ENCODE results near the gene TSPEAR. TPM values are rescaled to one million over a fixed set of nuclear protein-coding genes. Genes with fewer than 3 reads are reported as not detected.

The TSPEAR gene
- total RNA-seq, 2 donors from 2014 or later = 1.5 to 6.0 TPM

GRCh38 chr21:44752671-44753235 lies 41.4 kb upstream of the TSPEAR start:
- Mint-ChIP-seq H3K36me3 (ENCODE audit: low read depth) (no peaks in the 10 kb centered on the region), H3K9me3 (peaks cover 9% of the 10 kb centered on the region), H3K27me3 (ENCODE audit: insufficient read depth) (peaks cover 20% of the 10 kb centered on the region), H3K27ac (no peak overlapping the region), H3K4me1 (peaks cover 18% of the 10 kb centered on the region), H3K4me3 (no peak overlapping the region)
- no peaks in the 10 kb centered on the region for H3K36me3 ChIP-seq (ENCODE audit: control insufficient read depth, insufficient read depth, low read length)
- no peak overlapping the region for H3K4me3 ChIP-seq (ENCODE audit: low read length)
- H3K27me3 ChIP-seq (ENCODE audit: control insufficient read depth, insufficient read depth, low read length, poor library complexity, severe bottlenecking) = no peaks in the 10 kb centered on the region
- no peaks in the 10 kb centered on the region for H3K4me1 ChIP-seq (ENCODE audit: control insufficient read depth, insufficient read depth, low read length)
- H3K27ac ChIP-seq (ENCODE audit: low read depth, low read length) = no peak overlapping the region
- no peaks in the 10 kb centered on the region for H3K9me3 ChIP-seq (ENCODE audit: control insufficient read depth, low read length)
- DNase-seq = no peak
- TF ChIP-seq CTCF (conservative IDR thresholded peaks at IDR 0.05) = peak; percentile 45
- H3K9ac ChIP-seq (ENCODE audit: extremely low read depth, low read length, poor library complexity, severe bottlenecking) = no peak overlapping the region
- WGBS, 2 experiments (ENCODE audit: insufficient coverage in 1 of 2, insufficient read length in 1 of 2) = 85 to 90% methylated on average over 5 to 11 of the region's 11 CpGs

GRCh38 chr21:44751799-44752636 lies 40.6 kb upstream of the TSPEAR start:
- H3K27ac ChIP-seq (ENCODE audit: low read depth, low read length) = no peak overlapping the region
- no peak overlapping the region for H3K4me3 ChIP-seq (ENCODE audit: low read length)
- no peaks in the 10 kb centered on the region for H3K9me3 ChIP-seq (ENCODE audit: control insufficient read depth, low read length)
- WGBS, 2 experiments (ENCODE audit: insufficient coverage in 1 of 2, insufficient read length in 1 of 2) = 89 to 96% methylated on average over 5 to 32 of the region's 34 CpGs
- no peaks in the 10 kb centered on the region for H3K36me3 ChIP-seq (ENCODE audit: control insufficient read depth, insufficient read depth, low read length)
- H3K27ac Mint-ChIP-seq = no peak overlapping the region
- peaks cover 18% of the 10 kb centered on the region for H3K4me1 Mint-ChIP-seq
- peaks cover 27% of the 10 kb centered on the region for H3K27me3 Mint-ChIP-seq (ENCODE audit: insufficient read depth)
- TF ChIP-seq CTCF (conservative IDR thresholded peaks at IDR 0.05) = no peak
- H3K4me1 ChIP-seq (ENCODE audit: control insufficient read depth, insufficient read depth, low read length) = no peaks in the 10 kb centered on the region
- H3K27me3 ChIP-seq (ENCODE audit: control insufficient read depth, insufficient read depth, low read length, poor library complexity, severe bottlenecking) = no peaks in the 10 kb centered on the region
- H3K4me3 Mint-ChIP-seq = no peak overlapping the region
- no peaks in the 10 kb centered on the region for H3K36me3 Mint-ChIP-seq (ENCODE audit: low read depth)
- no peak for DNase-seq
- H3K9ac ChIP-seq (ENCODE audit: extremely low read depth, low read length, poor library complexity, severe bottlenecking) = no peak overlapping the region
- H3K9me3 Mint-ChIP-seq = peaks cover 15% of the 10 kb centered on the region

GRCh38 chr21:44751186-44751798 lies 39.9 kb upstream of the TSPEAR start:
- H3K4me3 Mint-ChIP-seq = no peak overlapping the region
- DNase-seq = no peak
- Histone ChIP-seq H3K36me3 (ENCODE audit: control insufficient read depth, insufficient read depth, low read length) (no peaks in the 10 kb centered on the region), H3K27me3 (ENCODE audit: control insufficient read depth, insufficient read depth, low read length, poor library complexity, severe bottlenecking) (no peaks in the 10 kb centered on the region), H3K9ac (ENCODE audit: extremely low read depth, low read length, poor library complexity, severe bottlenecking) (no peak overlapping the region), H3K9me3 (ENCODE audit: control insufficient read depth, low read length) (no peaks in the 10 kb centered on the region), H3K4me1 (ENCODE audit: control insufficient read depth, insufficient read depth, low read length) (no peaks in the 10 kb centered on the region), H3K27ac (ENCODE audit: low read depth, low read length) (no peak overlapping the region), H3K4me3 (ENCODE audit: low read length) (no peak overlapping the region)
- no peaks in the 10 kb centered on the region for H3K36me3 Mint-ChIP-seq (ENCODE audit: low read depth)
- H3K9me3 Mint-ChIP-seq = peaks cover 15% of the 10 kb centered on the region
- H3K27ac Mint-ChIP-seq = no peak overlapping the region
- peaks cover 29% of the 10 kb centered on the region for H3K27me3 Mint-ChIP-seq (ENCODE audit: insufficient read depth)
- peaks cover 18% of the 10 kb centered on the region for H3K4me1 Mint-ChIP-seq
- no peak for TF ChIP-seq CTCF (conservative IDR thresholded peaks at IDR 0.05)
- 92 to 98% methylated on average over 14 to 24 of the region's 24 CpGs for WGBS, 2 experiments (ENCODE audit: insufficient coverage in 1 of 2, insufficient read length in 1 of 2)

All from endodermal cell (in vitro differentiated cells).